ENCODE measurements around the gene OR9G4.

Gene OR9G4

GRCh38 chr11:56748597-56748996, at the start of gene OR9G4:
OR9G4 (minus strand) TSS chr11:56748697; CDS start chr11:56743766, 4,931 bp downstream.
- DNase-seq: no peak

GRCh38 chr11:56783448-56784041, 35.0 kb upstream of the OR9G4 start:
- DNase-seq: no peak

- DNase-seq: no peak
Measured at GRCh38 chr11:56782167-56782847, 33.8 kb upstream of the OR9G4 start.

- DNase-seq: no peak
Measured at GRCh38 chr11:56776809-56777208, 28.3 kb upstream of the OR9G4 start.

- DNase-seq: no peak
Measured at GRCh38 chr11:56764976-56765375, 16.5 kb upstream of the OR9G4 start.

- no peak for DNase-seq
Measured at GRCh38 chr11:56751480-56751879, 3.0 kb upstream of the OR9G4 start.

- DNase-seq: no peak
Measured at GRCh38 chr11:56750190-56750589, 1.7 kb upstream of the OR9G4 start.

GRCh38 chr11:56740886-56741285, 7.6 kb downstream of the OR9G4 start:
- DNase-seq: no peak

GRCh38 chr11:56740107-56740506, 8.4 kb downstream of the OR9G4 start:
- DNase-seq: no peak

- DNase-seq: no peak
Measured at GRCh38 chr11:56720513-56720912, 28.0 kb downstream of the OR9G4 start.

- no peak for DNase-seq
Measured at GRCh38 chr11:56716379-56716854, 32.1 kb downstream of the OR9G4 start.

GRCh38 chr11:56714206-56714605, 34.3 kb downstream of the OR9G4 start:
- DNase-seq: no peak

GRCh38 chr11:56706486-56706885, 42.0 kb downstream of the OR9G4 start:
- no peak for DNase-seq

GRCh38 chr11:56705784-56706396, 42.6 kb downstream of the OR9G4 start:
- DNase-seq: no peak

GRCh38 chr11:56700914-56701485, 47.5 kb downstream of the OR9G4 start:
- DNase-seq: no peak

GRCh38 chr11:56700242-56700913, 48.1 kb downstream of the OR9G4 start:
- DNase-seq: no peak

GRCh38 chr11:56698795-56699194, 49.7 kb downstream of the OR9G4 start, which contains the start of gene OR9G1:
OR9G1 (plus strand) TSS chr11:56699095; CDS start chr11:56700388, 1,293 bp downstream.
- DNase-seq: no peak

- DNase-seq: no peak
Measured at GRCh38 chr11:56693428-56693827, 55.1 kb downstream of the OR9G4 start.

All from SIG-M5 (cell line).